ENCODE results near the gene CHMP2A. TPM values are rescaled to one million over a fixed set of nuclear protein-coding genes. Genes with fewer than 3 reads are reported as not detected.
A peak's percentile ranks its signal among the peaks of the same experiment; 100 is the strongest.

Gene CHMP2A
- total and polyA plus RNA-seq, 2 of the 13 experiments (the other 11 are each of a cell fraction or from before 2014, with no cell fraction given) = 49.7 to 55.0 TPM

DNA sequence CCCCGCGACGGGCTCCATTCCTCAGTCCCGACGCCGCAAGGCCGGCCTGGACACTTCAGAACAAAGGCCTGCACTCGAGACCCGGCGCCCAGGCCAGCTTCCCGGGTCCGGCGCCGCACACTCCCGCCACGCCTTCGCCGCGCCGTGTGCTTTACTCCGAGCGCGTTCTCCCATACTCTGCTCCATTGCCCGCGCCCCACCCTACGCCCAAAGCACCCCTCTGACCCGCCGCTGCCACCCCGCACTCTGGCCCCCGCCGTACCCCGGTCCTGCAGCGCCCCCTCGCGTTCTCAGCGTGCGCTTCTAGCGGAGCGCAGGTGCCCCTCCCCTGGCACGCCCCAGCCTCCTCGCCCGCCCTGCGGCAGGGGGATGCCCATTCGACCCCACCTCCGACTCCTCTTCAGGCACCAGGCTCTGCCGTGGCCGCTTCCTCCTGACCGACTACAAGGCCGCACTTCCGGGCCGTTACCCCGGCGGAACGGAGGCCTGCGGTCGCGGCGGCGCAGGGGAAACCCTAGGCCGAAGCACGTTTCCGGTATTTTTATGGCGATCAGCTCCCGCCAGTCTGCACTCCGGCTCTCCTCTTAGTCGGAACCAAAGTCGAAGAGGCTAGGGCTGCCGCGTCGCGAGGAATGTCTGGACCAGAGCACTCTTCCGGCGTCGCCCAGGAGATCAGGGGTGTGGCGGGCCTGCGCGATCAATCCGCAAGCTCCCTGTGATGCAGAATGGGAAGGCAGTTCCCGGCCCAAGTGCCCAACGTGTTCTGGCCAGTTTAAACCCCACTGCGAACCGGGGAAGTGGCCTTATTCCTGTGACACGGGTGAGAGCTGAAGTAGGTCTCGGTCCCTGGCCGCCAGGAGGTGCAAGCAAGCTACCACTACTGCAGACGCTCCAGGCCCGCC is 35.3 kb downstream of the CHMP2A start, which contains the start of gene ZBTB45 (continued):
- TF ChIP-seq, protein P1, sequence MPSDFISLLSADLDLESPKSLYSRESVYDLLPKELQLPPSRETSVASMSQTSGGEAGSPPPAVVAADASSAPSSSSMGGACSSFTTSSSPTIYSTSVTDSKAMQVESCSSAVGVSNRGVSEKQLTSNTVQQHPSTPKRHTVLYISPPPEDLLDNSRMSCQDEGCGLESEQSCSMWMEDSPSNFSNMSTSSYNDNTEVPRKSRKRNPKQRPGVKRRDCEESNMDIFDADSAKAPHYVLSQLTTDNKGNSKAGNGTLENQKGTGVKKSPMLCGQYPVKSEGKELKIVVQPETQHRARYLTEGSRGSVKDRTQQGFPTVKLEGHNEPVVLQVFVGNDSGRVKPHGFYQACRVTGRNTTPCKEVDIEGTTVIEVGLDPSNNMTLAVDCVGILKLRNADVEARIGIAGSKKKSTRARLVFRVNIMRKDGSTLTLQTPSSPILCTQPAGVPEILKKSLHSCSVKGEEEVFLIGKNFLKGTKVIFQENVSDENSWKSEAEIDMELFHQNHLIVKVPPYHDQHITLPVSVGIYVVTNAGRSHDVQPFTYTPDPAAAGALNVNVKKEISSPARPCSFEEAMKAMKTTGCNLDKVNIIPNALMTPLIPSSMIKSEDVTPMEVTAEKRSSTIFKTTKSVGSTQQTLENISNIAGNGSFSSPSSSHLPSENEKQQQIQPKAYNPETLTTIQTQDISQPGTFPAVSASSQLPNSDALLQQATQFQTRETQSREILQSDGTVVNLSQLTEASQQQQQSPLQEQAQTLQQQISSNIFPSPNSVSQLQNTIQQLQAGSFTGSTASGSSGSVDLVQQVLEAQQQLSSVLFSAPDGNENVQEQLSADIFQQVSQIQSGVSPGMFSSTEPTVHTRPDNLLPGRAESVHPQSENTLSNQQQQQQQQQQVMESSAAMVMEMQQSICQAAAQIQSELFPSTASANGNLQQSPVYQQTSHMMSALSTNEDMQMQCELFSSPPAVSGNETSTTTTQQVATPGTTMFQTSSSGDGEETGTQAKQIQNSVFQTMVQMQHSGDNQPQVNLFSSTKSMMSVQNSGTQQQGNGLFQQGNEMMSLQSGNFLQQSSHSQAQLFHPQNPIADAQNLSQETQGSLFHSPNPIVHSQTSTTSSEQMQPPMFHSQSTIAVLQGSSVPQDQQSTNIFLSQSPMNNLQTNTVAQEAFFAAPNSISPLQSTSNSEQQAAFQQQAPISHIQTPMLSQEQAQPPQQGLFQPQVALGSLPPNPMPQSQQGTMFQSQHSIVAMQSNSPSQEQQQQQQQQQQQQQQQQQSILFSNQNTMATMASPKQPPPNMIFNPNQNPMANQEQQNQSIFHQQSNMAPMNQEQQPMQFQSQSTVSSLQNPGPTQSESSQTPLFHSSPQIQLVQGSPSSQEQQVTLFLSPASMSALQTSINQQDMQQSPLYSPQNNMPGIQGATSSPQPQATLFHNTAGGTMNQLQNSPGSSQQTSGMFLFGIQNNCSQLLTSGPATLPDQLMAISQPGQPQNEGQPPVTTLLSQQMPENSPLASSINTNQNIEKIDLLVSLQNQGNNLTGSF (CRISPR knock-in tag; IDR thresholded peaks at IDR 0.05) = no peak; the same call in 1 of the 2 replicates
- TF ChIP-seq, protein P2, sequence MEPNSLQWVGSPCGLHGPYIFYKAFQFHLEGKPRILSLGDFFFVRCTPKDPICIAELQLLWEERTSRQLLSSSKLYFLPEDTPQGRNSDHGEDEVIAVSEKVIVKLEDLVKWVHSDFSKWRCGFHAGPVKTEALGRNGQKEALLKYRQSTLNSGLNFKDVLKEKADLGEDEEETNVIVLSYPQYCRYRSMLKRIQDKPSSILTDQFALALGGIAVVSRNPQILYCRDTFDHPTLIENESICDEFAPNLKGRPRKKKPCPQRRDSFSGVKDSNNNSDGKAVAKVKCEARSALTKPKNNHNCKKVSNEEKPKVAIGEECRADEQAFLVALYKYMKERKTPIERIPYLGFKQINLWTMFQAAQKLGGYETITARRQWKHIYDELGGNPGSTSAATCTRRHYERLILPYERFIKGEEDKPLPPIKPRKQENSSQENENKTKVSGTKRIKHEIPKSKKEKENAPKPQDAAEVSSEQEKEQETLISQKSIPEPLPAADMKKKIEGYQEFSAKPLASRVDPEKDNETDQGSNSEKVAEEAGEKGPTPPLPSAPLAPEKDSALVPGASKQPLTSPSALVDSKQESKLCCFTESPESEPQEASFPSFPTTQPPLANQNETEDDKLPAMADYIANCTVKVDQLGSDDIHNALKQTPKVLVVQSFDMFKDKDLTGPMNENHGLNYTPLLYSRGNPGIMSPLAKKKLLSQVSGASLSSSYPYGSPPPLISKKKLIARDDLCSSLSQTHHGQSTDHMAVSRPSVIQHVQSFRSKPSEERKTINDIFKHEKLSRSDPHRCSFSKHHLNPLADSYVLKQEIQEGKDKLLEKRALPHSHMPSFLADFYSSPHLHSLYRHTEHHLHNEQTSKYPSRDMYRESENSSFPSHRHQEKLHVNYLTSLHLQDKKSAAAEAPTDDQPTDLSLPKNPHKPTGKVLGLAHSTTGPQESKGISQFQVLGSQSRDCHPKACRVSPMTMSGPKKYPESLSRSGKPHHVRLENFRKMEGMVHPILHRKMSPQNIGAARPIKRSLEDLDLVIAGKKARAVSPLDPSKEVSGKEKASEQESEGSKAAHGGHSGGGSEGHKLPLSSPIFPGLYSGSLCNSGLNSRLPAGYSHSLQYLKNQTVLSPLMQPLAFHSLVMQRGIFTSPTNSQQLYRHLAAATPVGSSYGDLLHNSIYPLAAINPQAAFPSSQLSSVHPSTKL (CRISPR knock-in tag; IDR thresholded peaks at IDR 0.05) = peak; percentile 81
- TF ChIP-seq, protein P3, sequence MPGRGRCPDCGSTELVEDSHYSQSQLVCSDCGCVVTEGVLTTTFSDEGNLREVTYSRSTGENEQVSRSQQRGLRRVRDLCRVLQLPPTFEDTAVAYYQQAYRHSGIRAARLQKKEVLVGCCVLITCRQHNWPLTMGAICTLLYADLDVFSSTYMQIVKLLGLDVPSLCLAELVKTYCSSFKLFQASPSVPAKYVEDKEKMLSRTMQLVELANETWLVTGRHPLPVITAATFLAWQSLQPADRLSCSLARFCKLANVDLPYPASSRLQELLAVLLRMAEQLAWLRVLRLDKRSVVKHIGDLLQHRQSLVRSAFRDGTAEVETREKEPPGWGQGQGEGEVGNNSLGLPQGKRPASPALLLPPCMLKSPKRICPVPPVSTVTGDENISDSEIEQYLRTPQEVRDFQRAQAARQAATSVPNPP (CRISPR knock-in tag; IDR thresholded peaks at IDR 0.05) = peak; percentile 28; the same call in 1 of the 2 replicates
- TF ChIP-seq MXI1 (IDR thresholded peaks at IDR 0.05; ENCODE audit: borderline replicate concordance, low read depth, low read length) (peak; percentile 72; the same call in 1 of the 3 replicates), ZBTB8A (CRISPR knock-in tag; IDR thresholded peaks at IDR 0.05; ENCODE audit: borderline replicate concordance, low read depth) (0 out of 2 replicates have a peak, but pooled peaks have one; percentile 39), SP4 (CRISPR knock-in tag; IDR thresholded peaks at IDR 0.05) (peak; percentile 91), CBFB (CRISPR knock-in tag; IDR thresholded peaks at IDR 0.05) (peak; percentile 98), ZNF431 (CRISPR knock-in tag; IDR thresholded peaks at IDR 0.05; ENCODE audit: borderline replicate concordance, low read depth) (peak; percentile 77), NCOA1 (CRISPR knock-in tag; IDR thresholded peaks at IDR 0.05) (peak; percentile 93; the same call in 1 of the 2 replicates), ZNF12 (CRISPR knock-in tag; IDR thresholded peaks at IDR 0.05) (peak; percentile 59; the same call in 1 of the 2 replicates), NR2C2 (CRISPR knock-in tag; IDR thresholded peaks at IDR 0.05; ENCODE audit: borderline replicate concordance) (peak; percentile 97), POLR2AphosphoS5 (IDR thresholded peaks at IDR 0.05; ENCODE audit: low read depth, low read length) (peak; percentile 78)
- TF ChIP-seq, protein P4, sequence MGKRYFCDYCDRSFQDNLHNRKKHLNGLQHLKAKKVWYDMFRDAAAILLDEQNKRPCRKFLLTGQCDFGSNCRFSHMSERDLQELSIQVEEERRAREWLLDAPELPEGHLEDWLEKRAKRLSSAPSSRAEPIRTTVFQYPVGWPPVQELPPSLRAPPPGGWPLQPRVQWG (CRISPR knock-in tag; IDR thresholded peaks at IDR 0.05; ENCODE audit: borderline replicate concordance, low read depth) = no peak
- TF ChIP-seq, protein P5, sequence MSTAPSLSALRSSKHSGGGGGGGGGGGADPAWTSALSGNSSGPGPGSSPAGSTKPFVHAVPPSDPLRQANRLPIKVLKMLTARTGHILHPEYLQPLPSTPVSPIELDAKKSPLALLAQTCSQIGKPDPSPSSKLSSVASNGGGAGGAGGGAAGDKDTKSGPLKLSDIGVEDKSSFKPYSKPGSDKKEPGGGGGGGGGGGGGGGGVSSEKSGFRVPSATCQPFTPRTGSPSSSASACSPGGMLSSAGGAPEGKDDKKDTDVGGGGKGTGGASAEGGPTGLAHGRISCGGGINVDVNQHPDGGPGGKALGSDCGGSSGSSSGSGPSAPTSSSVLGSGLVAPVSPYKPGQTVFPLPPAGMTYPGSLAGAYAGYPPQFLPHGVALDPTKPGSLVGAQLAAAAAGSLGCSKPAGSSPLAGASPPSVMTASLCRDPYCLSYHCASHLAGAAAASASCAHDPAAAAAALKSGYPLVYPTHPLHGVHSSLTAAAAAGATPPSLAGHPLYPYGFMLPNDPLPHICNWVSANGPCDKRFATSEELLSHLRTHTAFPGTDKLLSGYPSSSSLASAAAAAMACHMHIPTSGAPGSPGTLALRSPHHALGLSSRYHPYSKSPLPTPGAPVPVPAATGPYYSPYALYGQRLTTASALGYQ (CRISPR knock-in tag; IDR thresholded peaks at IDR 0.05) = no peak; the same call in 1 of the 2 replicates
